GM21423 (cell line): Measurements from ENCODE around the gene PCP4.

Experiments used
- ATAC-seq: cut with Tn5 transposase; IDR thresholded peaks from one replicate; pipeline ENCODE4 v1.9.1; 2021; ENCODE audit warnings: mild to moderate bottlenecking, moderate library complexity; ENCODE audit not compliant: unreplicated experiment

The PCP4 gene

DNA sequence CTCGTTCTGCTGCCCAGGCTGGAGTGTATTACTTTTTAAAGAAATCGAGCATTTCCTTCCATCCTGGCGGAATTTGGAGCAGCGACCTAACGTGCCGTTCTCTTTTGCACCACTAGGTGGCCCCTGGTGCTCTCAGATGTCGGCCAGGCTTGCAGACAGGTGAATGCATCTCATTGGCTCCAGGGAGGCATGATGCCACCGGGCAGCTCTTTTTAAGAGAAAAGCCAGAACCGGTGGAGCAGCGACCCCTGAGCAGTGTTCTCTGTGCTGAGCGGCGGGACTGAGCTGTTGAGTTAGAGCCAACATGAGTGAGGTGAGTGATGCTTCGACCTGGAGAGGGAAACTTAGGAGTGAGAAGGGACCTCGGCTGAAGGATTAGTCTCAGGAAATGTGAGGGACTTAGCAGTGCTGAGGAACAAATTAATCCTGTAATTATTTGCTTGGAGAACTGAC lies at the start of gene PCP4:
PCP4 (plus strand) TSS at position 241 of the 453 bp plus-strand sequence; CDS start at position 305, 64 bp downstream.
- ATAC-seq: no peak

DNA sequence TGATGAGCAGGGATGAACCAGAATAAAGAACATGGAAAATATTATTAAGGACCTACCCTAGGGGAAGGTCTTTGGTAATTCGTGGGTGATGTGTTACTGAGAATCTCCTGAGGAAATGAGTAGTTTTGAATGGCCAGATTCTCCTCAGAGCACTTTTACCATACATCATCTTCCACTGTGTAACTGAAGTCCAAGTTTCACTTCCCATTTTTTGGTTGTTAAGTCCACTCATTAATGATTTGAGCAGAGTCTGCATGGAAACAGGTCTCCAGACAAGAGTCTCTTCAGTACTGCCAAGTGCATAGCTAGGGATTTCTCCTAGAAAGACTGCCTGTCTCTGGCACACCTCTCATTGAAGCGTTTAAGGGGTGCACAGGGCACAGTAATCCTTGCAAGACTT lies 48.7 kb upstream of the PCP4 start:
- ATAC-seq: no peak

DNA sequence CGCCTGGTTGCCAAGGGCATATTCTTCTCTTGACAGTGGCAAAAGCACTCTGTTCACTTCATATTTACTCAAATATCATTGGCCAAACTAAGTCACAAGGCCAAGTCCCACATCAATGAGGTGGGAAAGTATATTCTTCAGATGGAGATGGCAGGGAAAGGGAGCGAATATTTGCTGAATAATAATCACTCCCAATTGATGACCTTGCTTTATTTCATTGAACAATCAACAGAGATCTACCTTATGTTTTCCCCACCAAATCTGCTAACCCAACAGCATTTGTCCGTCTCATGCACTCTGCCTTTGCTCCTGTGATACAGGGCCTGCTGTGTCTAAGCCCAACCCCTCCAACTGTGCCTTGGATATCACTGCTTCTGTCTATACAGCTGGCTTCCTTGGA lies 45.2 kb upstream of the PCP4 start:
- ATAC-seq: no peak

DNA sequence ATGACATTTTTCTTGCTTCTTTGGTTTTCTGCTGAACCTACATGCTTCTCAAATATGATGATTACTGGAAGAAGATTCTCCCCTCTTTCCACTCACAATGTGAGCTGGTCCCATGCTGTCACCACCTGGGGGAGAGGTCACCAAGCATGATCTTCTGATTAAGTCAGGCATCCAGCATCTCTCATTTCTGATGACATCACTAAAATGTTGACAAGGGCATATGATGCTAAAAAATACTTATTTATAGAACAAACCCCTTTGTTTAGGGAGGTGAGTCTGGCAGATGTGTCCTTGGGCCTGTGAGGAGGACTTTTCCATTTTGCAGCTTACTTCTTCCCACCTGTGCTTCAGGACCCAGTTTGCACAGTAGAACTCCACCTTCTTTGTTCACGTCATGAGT lies 42.0 kb upstream of the PCP4 start:
- ATAC-seq: no peak

DNA sequence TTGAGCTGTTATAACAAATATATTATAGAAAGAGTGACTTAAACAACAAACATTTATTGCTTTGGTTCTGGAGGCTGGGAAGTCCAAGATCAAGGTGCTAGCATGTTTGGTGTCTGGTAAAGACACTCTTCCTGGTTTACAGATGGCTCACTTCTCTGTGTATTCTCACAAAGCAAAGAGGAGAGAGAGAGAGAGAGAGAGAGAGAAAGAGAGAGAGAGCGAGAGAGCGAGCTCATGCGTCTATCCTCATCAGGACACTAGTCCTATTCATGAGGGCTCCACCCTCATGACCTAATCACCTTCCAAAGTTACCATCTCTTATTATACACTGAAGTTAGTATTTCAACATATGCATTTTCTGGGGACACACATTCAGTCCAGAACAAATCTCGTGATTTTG lies 32.7 kb upstream of the PCP4 start:
- ATAC-seq: no peak

DNA sequence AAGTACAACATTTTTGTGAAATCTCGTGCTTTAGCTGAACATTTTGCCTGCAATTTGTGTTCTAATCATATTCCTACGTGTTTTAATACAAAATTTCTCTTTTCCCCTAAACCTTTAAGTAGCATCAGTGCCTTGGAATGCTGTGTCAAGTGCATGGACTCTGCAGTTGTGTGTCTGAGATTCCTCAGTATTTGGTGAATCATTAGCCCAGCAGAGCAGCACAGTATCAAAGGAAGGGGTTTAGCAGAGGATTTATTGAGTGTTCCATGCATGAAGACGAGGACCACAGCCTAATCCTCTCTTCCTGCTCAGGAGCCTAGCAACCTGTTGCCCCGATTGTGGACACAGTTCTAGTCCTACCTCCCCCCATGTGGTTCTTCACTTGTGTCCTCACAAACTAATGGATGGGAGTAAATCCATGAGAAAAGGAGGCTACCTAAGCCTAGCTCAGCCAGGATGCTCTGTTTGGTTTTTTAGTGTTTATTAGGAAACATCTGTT lies 29.3 kb upstream of the PCP4 start:
- no peak for ATAC-seq

DNA sequence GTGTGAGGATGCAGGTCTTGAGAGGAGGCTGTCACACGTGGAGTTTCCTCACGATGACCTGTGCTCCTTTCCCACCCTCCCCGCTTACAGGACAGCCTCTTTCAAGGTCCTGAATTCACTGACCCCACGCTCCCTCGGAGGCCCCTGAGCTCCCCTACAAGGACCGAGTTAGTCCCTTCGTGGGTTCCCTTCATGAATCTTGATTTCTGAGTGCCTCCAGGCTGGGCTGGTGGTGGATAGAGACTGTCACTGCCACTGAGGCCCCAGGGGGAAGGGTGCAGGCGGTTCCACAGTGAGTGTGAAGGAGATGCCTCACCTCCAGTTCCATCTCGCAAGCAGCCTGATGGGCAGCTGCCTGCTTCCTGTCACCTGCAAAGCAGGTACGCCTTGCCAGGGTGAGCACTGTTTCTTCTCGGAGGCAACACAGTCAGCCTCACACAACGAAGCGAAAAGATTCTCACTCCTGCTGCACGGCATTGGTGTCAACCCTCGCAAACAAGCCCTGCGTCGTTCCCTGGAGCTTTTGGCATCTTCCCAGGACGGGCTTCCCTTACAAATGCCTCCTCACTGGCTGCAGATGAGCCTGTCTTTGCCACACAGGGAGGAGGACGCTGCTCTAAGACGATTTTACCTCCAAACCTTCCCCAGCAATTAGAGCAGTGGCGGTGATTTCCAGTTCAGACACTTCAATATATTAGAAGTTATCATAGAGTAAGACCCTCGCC lies 26.7 kb upstream of the PCP4 start:
- ATAC-seq: no peak

DNA sequence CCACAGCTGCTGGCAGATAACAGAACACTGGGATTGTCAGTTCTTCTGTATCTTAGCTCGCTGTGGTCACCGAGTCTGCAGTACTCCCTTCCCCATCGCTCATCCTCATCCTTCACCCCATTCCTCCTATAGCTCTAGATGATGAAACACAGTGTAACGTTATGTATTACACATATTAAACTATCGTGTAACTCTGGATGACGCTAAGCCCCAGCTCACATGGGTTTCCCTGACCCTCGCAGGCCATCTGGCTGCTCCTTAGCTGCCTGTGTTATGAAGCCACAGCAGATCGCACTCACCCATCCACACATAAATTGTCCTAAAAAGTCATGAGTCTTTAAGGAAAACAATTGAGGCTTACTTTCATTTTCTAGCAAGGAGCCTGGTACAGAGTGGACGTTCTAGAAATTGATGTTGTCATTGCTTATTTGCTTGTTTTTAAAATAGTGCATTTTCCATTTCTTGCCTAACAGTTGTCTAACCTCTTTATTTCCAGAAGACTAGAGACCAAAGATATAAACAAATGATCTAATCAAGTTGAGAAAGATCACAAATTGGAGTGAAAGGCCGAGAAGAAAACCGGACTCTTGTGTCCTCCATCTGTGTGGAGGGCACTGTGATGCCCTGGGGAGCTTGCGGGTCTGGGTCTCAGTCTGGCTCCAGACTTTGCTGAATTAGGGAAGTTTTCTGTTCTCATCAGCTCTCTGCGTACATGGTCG lies 24.3 kb upstream of the PCP4 start:
- no peak for ATAC-seq

DNA sequence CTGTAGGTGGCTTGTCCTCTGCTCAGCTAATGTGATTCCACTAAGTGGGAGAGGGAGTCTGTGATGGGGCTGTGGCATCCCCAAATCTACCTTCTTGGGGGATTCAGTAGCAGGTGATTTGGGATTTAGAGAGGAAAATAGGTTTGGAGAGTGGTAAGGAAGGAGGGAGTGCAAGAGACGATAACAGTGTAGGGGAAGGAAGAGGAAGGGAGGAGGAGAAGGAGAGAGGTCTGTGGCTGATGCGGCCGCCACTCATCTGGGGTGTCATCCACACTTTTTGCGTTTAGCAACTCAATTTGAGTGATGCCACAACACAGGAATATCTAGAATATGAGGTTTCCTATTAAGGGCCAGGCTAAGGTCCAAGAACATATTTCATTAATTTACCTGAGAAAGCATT lies 23.8 kb upstream of the PCP4 start:
- no peak for ATAC-seq

DNA sequence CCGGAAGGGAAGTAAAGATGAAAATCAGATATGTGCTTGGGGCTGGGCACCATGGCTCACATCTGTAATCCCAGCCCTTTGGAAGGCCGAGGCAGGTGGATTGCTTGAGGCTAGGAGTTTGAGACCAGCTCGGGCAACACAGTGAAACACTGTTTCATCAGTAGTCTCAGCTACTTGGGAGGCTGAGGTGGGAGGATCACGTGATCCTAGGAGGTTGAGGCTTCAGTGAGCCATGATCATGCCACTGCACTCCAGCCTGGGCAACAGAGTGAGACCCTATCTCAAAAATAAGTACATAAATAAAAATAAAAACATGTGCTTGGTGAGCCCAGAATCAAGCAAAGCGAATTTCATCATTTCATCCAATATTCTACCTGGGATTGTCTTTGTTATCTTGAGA lies 23.3 kb upstream of the PCP4 start:
- ATAC-seq: no peak

DNA sequence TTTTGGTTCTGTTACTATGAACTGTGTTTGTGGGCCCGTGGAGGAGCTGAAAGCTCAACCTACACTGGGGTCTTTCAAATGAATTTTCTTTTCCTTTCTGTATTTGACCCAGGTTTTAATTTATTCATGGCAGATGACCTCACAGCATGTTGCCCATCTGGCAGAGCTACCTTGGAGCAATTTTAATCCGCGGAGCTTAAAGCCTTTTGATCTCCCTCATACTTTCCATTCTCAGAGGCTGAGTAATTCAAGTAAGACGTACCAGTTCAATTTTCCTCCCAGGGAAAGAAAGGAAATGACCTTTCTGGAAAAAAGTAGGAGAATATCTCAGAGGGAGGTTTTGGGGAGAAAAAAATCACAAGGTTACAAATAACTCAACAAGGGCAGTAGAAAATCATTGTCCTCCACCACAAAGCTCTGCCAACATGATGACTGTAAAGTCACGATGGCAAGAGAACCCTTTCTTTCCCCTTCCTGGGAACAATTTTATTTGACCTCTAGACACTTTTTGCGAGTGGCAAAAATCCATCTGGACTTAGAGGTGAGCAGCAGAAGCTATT lies 21.6 kb upstream of the PCP4 start:
- no peak for ATAC-seq

DNA sequence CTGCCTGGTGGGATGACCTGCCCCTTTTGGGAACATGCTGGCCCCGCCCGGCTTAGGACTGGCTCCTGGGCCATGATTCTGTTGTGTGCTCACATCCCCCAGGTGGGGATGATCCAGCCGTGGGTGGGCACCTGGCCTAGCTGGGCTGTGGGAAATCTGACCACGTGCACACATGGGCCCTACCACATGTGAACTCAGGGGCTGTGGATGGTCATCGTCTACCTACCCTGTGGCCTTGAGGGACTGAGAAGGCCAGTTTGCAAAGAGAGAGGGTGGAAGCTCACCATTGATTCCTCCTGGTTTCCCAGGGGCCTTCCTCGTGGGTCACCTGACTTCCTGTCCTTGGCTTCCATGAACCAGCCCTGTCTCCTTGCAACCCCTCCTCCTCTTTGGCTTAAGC lies 19.4 kb upstream of the PCP4 start:
- ATAC-seq: no peak

DNA sequence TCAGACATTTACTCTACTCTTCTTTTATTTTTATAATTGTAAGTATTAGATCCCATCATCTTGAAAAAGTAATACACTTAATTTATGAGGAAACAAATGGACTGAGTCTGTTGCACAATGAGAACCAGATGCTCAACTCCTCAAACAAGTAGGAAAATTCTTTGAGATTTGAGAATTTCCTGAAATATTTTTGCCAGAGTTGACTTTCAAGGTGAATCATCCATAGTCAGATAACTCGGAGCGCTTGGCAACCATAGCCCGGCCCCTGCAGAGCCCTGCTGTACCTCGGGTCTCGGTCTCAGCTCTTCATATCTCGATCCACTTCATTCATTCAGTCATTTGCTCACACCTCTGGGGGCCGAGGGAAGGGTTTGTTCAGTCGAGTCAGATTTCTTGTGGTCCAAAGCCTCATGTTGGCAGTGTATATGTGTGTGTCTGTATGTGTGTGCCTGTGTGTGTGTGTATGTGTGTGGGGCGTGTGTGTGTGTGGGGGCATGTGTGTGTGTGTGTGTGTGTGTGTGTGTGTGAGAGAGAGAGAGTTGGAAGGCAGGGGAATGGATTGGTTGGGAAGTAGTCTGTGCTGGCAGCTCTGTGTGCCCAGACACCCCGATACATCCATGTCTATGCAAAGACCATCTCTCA lies 18.1 kb upstream of the PCP4 start:
- ATAC-seq: no peak

DNA sequence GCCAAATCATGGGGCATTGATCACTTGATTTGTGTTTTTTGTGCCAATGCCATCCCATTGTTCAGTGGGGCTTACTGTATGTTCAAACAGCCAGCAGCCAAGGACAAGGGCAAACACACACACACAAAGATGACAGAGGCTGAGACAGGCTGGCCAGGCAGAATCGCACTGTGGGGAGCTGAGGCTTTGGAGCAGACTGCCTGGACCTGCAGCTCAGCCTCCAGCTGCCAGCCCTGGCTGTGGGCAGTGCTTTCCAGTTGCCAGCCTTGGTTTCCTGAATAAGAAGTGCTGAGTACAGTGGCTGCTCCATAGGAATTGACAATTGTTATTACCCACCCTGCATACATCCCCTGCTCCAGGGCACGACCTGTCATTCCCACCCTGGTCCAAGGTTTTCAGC lies 16.9 kb upstream of the PCP4 start:
- ATAC-seq: no peak

DNA sequence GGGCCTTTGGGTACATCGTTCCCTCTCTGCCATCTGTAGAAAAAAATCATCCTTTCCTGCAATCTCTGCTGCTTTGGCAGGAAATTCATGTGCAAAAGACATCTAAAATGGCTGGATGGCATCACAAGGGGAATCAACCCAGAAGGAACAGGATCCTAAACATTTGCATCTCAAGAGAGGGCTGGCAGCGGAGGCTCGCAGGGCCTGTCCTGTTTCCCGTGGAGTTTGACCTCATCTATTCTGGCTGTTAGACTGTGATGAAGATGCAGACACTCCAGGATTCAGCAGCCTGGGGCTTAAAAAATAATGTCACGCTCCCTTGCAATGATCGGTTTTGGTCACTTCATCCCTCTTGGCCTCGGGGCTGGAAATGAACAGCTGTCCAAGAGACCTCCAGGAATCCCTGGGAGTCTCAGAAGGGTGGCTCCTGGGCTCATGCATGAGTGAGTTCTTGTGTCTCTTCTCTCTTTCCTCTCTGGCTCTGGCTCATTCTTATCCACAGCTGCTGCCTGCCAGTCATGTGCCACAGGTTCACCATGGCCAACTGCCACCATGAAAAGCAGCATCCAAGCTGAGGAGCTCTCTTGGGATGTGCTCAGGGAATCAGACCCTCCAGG lies 16.1 kb upstream of the PCP4 start:
- ATAC-seq: no peak

DNA sequence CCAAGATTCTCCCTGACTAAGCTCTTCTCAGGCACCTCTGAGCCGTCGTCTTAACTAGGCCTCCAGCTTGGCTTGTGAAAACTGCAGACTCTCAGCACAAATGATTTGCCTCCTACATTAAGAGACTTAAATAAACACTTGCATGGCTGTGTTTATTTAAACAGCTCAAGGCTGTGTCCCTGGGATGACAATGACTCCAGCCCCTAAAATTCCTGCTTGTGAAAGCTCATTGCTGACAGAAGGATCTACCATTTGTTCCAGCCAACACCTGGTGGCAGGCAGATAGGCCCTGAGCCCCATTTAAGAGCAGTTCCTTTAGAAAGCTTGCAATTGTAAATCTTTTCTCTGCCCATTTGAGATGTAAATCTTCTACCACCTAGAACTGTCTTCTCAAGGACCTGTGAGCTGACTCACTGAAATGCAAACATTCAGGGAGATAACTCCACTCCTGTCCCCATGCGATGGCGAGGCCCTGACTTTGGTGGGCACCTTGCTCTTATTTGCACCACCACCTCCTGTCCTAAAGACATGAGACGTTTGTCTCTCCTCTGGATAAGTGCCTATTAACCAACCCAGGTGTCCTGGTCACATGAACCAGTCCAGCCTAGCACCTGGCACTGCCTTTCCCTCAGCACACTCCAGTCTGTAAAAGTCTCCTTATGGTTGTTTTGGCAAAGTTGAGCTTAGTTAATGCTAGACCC lies 15.1 kb upstream of the PCP4 start:
- no peak for ATAC-seq

DNA sequence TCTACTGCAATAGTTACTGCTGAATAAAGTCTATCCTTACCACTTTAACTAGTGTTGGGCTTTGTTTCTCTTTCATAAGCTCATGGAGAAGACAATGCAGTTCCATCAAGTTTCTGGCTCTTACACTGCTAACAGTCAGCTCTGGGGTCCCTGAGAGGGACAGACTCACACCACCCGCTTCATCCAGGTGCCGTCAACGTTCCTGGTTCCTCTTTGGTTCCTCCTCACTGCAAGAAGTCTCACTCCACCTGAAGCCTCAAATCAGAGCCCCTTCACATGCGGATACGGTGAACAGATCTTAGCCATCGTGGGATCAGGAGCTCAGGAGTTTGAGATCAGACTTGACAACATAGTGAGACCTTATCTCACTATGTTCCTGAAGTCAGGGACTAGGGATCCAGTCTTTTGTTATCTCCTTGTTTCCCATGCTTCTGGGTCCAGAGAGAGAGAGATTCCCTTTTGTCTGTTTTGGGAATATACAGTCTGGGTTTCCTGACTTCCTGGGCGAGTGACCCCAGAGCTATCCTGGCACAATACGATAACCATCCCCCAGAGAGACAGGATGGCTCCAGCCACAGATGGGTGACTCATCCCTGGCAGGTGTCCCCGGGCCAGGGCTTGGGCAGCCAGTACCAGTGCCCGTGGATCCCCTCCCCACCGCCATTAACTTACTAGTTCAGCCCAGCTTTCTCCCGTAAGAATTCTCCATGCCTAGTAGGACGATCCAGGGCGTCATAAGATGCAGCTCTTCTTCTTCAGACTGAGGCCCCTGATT lies 14.3 kb upstream of the PCP4 start:
- no peak for ATAC-seq

DNA sequence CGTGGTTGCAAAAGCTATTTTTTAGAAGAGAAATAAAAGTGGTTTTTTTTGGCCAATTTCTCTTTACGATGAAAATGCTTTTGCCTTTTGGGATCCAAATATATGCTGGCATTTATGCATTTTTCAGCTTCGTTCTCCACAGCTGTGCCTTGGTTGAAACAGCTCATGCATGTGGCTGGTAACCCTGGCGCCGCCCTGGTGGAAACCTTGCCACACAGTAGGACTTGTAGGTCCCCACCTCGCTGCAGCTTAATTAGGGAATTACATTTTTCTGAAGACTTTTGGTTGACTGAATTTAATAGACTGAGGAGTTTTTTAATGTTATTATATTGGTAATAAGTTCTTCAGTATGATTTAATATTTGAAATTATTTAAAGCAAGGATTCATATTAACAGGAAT lies 12.7 kb upstream of the PCP4 start:
- ATAC-seq: no peak

DNA sequence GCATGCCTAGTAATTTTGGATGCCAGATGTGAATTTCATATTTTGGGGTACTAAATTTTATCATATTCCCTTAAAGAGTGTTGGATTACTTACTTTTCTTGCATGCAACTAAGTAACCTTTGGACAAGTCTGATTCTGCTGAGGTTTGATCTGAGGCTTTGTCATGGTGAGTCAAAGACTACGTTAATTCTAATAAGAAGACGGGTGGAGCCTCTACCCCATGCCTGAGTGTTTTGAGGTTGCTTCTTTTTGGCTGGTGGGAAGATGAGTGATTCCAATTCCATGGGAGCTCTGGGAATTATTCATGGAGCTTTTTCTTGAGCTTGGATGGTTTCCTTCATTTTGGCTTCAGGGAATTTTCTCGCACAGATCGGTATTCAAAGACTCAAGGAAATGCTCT lies 11.6 kb upstream of the PCP4 start:
- ATAC-seq: no peak

DNA sequence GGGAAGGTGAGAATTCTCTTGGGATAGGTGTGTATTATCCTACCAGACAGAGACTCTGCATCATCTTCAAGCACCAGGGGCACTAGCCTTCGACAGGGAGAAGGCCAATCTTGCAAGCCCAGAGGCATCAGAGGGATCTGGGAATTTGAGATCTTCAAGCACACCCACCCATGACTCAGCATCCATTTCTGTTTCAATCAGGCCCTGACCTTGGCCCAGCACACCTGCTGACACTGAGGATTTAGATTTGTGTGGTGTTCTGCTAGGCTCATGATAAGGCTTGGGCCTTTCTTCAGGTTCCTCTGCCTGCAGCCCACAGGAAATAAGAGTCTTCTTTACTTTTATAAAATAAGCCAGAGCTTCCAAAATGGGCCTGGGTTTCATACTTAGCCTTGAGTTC lies 6.6 kb upstream of the PCP4 start:
- no peak for ATAC-seq
